Stromal cell of bone marrow (primary cell): ENCODE data around the gene USP17L28.
"Not testable (repeated sequence)": the region's sequence is repeated elsewhere in the genome, so short reads cannot be mapped to it uniquely, and the experiment has no call there.

ENCODE experiments used
- DNase-seq: peaks from one replicate; pipeline ENCODE4 v3.0.0-alpha.2; 2012; ENCODE audit warnings: low read depth

Gene USP17L28

GRCh38 chr4:9348593-9348992, at the start of gene USP17L28:
USP17L28 (plus strand) TSS chr4:9348893; CDS start chr4:9348893, 0 bp downstream.
- DNase-seq: not testable (repeated sequence)

- DNase-seq: not testable (repeated sequence)
These were observed 24.5 kb upstream of the USP17L28 start for GRCh38 chr4:9324191-9324590.

DNA sequence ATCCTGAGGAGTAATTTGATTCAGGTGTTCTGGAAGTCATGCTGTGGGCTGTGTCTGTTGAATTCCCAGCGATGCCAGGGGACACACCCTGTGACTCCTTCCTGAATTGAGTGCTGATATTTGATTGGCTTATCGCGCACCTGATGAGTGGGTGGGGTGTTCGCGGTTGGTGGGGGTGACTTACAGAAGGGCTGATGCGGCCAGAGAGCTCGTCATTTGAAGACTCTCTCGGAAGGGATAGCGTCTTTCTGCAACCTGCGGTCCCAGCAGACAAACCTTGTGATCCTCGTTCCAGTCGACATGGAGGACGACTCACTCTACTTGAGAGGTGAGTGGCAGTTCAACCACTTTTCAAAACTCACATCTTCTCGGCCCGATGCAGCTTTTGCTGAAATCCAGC, 23.8 kb upstream of the USP17L28 start, which contains the start of gene USP17L24:
USP17L24 (plus strand) TSS at position 301 of the 400 bp plus-strand sequence; CDS start at position 301, 0 bp downstream.
- not testable (repeated sequence) for DNase-seq

GRCh38 chr4:9329611-9330010, 19.1 kb upstream of the USP17L28 start, which contains the start of gene USP17L25:
USP17L25 (plus strand) TSS chr4:9329911; CDS start chr4:9329911, 0 bp downstream.
- not testable (repeated sequence) for DNase-seq

GRCh38 chr4:9334358-9334757, 14.3 kb upstream of the USP17L28 start, which contains the start of gene USP17L26:
USP17L26 (plus strand) TSS chr4:9334658; CDS start chr4:9334658, 0 bp downstream.
- DNase-seq: not testable (repeated sequence)

- DNase-seq: not testable (repeated sequence)
These were observed 9.6 kb upstream of the USP17L28 start, which contains the start of gene USP17L5 for GRCh38 chr4:9339103-9339502. USP17L5 (plus strand) TSS chr4:9339403; CDS start chr4:9339403, 0 bp downstream.

DNA sequence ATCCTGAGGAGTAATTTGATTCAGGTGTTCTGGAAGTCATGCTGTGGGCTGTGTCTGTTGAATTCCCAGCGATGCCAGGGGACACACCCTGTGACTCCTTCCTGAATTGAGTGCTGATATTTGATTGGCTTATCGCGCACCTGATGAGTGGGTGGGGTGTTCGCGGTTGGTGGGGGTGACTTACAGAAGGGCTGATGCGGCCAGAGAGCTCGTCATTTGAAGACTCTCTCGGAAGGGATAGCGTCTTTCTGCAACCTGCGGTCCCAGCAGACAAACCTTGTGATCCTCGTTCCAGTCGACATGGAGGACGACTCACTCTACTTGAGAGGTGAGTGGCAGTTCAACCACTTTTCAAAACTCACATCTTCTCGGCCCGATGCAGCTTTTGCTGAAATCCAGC, 4.8 kb upstream of the USP17L28 start, which contains the start of gene USP17L27:
USP17L27 (plus strand) TSS at position 301 of the 400 bp plus-strand sequence; CDS start at position 301, 0 bp downstream.
- DNase-seq: not testable (repeated sequence)

DNA sequence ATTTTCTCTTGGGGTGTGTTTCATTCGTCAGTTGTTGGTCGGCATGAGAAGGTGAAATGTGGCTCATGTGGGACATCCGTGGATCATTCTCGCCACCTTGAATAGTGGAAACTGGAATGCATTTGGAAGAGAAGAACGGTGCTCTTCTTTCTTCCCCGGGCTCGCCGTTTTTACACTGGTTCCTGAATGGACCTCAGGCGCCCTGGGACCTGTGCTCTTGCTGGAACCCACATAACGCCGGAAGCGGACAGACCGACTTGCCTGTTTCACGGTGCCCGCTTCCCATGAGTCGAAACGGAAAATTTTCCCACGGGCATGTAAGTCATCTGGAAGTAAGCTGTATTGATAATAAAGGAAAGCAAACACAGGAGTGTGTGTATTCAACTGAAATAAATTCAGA, 2.2 kb downstream of the USP17L28 start:
- not testable (repeated sequence) for DNase-seq

DNA sequence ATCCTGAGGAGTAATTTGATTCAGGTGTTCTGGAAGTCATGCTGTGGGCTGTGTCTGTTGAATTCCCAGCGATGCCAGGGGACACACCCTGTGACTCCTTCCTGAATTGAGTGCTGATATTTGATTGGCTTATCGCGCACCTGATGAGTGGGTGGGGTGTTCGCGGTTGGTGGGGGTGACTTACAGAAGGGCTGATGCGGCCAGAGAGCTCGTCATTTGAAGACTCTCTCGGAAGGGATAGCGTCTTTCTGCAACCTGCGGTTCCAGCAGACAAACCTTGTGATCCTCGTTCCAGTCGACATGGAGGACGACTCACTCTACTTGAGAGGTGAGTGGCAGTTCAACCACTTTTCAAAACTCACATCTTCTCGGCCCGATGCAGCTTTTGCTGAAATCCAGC, 4.6 kb downstream of the USP17L28 start, which contains the start of gene USP17L29:
USP17L29 (plus strand) TSS at position 301 of the 400 bp plus-strand sequence; CDS start at position 301, 0 bp downstream.
- DNase-seq: not testable (repeated sequence)

DNA sequence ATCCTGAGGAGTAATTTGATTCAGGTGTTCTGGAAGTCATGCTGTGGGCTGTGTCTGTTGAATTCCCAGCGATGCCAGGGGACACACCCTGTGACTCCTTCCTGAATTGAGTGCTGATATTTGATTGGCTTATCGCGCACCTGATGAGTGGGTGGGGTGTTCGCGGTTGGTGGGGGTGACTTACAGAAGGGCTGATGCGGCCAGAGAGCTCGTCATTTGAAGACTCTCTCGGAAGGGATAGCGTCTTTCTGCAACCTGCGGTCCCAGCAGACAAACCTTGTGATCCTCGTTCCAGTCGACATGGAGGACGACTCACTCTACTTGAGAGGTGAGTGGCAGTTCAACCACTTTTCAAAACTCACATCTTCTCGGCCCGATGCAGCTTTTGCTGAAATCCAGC, 14.1 kb downstream of the USP17L28 start, which contains the start of gene USP17L30:
USP17L30 (plus strand) TSS at position 301 of the 400 bp plus-strand sequence; CDS start at position 301, 0 bp downstream.
- DNase-seq: not testable (repeated sequence)

DNA sequence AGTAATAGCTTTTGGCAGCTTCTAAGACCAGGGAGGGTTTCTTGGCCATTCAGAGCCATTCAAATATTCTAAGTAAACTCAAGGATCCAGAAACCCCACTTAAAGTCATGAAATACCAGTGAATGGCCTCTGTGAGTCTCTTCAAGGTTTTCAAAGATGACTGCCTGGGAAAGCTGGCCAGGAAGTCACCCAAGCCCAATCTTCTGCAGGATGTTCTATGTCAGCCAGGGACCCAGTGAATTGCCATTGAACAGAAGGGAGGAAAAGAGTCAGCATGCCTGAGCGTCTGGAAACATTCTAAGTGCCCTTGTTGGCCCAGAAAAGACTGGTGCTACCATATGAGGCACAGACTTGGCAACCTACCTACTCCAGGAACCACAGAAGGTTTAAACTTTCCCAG, 31.2 kb downstream of the USP17L28 start:
- not testable (repeated sequence) for DNase-seq

- DNase-seq: not testable (repeated sequence)
These were observed 32.4 kb downstream of the USP17L28 start for GRCh38 chr4:9381012-9381534.

GRCh38 chr4:9384126-9384525, 35.4 kb downstream of the USP17L28 start:
- DNase-seq: no peak

DNA sequence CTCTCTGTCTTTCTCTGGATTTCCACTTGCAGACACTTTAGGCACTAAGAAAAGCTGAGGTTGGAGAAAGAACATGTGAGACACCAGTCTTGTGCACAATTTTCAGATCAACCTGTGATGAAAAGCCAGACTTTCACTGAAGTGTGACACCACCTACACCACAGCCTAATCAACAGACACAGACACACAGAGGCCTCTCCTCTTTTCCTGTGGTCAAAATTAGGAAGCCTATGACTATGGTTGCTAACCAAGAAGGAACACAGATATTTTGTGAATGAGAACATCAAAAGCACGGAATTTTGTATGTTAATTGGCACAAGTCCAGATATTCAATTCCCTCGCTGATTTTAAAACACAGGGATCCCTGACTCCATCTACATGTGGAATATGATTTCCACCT, 40.3 kb downstream of the USP17L28 start:
- not testable (repeated sequence) for DNase-seq
